ENCODE data around the gene SHANK1. TPM values are rescaled to one million over a fixed set of nuclear protein-coding genes. Genes with fewer than 3 reads are reported as not detected.

SHANK1 gene
- total and polyA plus RNA-seq, 2 donors (not counting 3 experiments of a cell fraction or from before 2014, with no cell fraction given), result 0.66 to 1.9 TPM

- H3K9me3 ChIP-seq (replicated peaks; ENCODE audit: control insufficient read depth, insufficient read depth, low read length), result no peaks in the 10 kb centered on the region
- intact Hi-C loops (cut with micrococcal nuclease) (no loop called here), dilution Hi-C loops (cut with MboI; ENCODE audit: extremely low pct_ligation_motif_present, low sequenced_read_pairs) (no loop called here)
- no peaks in the 10 kb centered on the region for H3K36me3 ChIP-seq (ENCODE audit: control insufficient read depth in 2 of 2, extremely low read depth in 1 of 2, insufficient read depth in 2 of 2, low read length in 2 of 2)
- H3K27me3 ChIP-seq (ENCODE audit: control insufficient read depth in 2 of 2, insufficient read depth in 2 of 2, low read length in 2 of 2), result peaks cover 3 to 7% of the 10 kb centered on the region in 2 experiments
- no peak overlapping the region for H3K4me3 ChIP-seq (replicated peaks in 1 of 3; ENCODE audit: insufficient read depth in 1 of 3, low read depth in 1 of 3, low read length in 3 of 3)
- no TSS peak for BruUV-seq (replicated peaks)
- H3K9me1 ChIP-seq (replicated peaks; ENCODE audit: control insufficient read depth, extremely low read depth, insufficient read depth, low read length), result no peaks in the 10 kb centered on the region
- no peak overlapping the region for H2AFZ ChIP-seq (ENCODE audit: low read depth, low read length)
- FAIRE-seq (no peak), DNase-seq (ENCODE audit: low read depth, low spot score) (no peak)
- H3K79me2 ChIP-seq (ENCODE audit: control insufficient read depth, insufficient read depth, low read length), result no peaks in the 10 kb centered on the region
- no peaks in the 10 kb centered on the region for H4K20me1 ChIP-seq (replicated peaks; ENCODE audit: control insufficient read depth, extremely low read depth, insufficient read depth, low read length)
- no peaks in the 10 kb centered on the region for H3K4me1 ChIP-seq (ENCODE audit: control insufficient read depth, extremely low read depth, insufficient read depth, low read length)
- no peak overlapping the region for H3K9ac ChIP-seq (replicated peaks; ENCODE audit: extremely low read depth, insufficient read depth, low read length)
- H3K4me2 ChIP-seq (ENCODE audit: insufficient read depth, low read length), result no peak overlapping the region
- POLR2A ChIA-PET, result no interaction called here
- CTCF ChIA-PET, result interaction anchor here (0.9 to 1.0 kb wide), 2 partner anchors 8 to 11 kb away, joined by 3 read pairs; no protein-coding TSS in a partner anchor
- TF ChIP-seq CTCF (IDR thresholded peaks at IDR 0.05; ENCODE audit: extremely low read depth in 1 of 2, insufficient read depth in 1 of 2, low read depth in 1 of 2, low read length in 2 of 2), result no peak
- no peak for TF ChIP-seq EZH2 (IDR thresholded peaks at IDR 0.05; ENCODE audit: borderline replicate concordance, low read depth, low read length, severe bottlenecking)
- no peak overlapping the region for H3K27ac ChIP-seq (ENCODE audit: insufficient read depth, low read depth, low read length)
These were observed 3.2 kb downstream of the SHANK1 start for GRCh38 chr19:50716178-50717025.

- no peaks in the 10 kb centered on the region for H3K9me1 ChIP-seq (replicated peaks; ENCODE audit: control insufficient read depth, extremely low read depth, insufficient read depth, low read length)
- DNase-seq (ENCODE audit: low read depth, low spot score), result no peak
- CTCF ChIA-PET, result interaction anchor here (1.2 to 2.4 kb wide), 3 partner anchors 11 to 44 kb away, joined by 4 to 6 read pairs (median 5); no protein-coding TSS in a partner anchor
- no peak overlapping the region for H2AFZ ChIP-seq (ENCODE audit: low read depth, low read length)
- intact Hi-C loops (cut with micrococcal nuclease), result no loop called here
- H4K20me1 ChIP-seq (replicated peaks; ENCODE audit: control insufficient read depth, extremely low read depth, insufficient read depth, low read length), result no peaks in the 10 kb centered on the region
- peaks cover 3 to 7% of the 10 kb centered on the region in 2 experiments for H3K27me3 ChIP-seq (ENCODE audit: control insufficient read depth in 2 of 2, insufficient read depth in 2 of 2, low read length in 2 of 2)
- no peaks in the 10 kb centered on the region for H3K36me3 ChIP-seq (ENCODE audit: control insufficient read depth in 2 of 2, extremely low read depth in 1 of 2, insufficient read depth in 2 of 2, low read length in 2 of 2)
- POLR2A ChIA-PET, result no interaction called here
- FAIRE-seq, result no peak
- no peak overlapping the region for H3K9ac ChIP-seq (replicated peaks; ENCODE audit: extremely low read depth, insufficient read depth, low read length)
- H3K4me1 ChIP-seq (ENCODE audit: control insufficient read depth, extremely low read depth, insufficient read depth, low read length), result no peaks in the 10 kb centered on the region
- dilution Hi-C loops (cut with MboI; ENCODE audit: extremely low pct_ligation_motif_present, low sequenced_read_pairs), result no loop called here
- TF ChIP-seq MYC (IDR thresholded peaks at IDR 0.05; ENCODE audit: low read depth, low read length) (no peak), FOS (IDR thresholded peaks at IDR 0.05; ENCODE audit: borderline replicate concordance, insufficient read depth, low read length) (no peak), CTCF (IDR thresholded peaks at IDR 0.05; ENCODE audit: extremely low read depth in 1 of 2, insufficient read depth in 1 of 2, low read depth in 1 of 2, low read length in 2 of 2) (no peak), GATA2 (IDR thresholded peaks at IDR 0.05; ENCODE audit: insufficient read depth, insufficient read length, low read depth, low read length) (no peak), MAX (IDR thresholded peaks at IDR 0.05; ENCODE audit: insufficient read depth, insufficient read length) (no peak), POLR2A (IDR thresholded peaks at IDR 0.05; ENCODE audit: low read depth, low read length) (no peak), POLR2AphosphoS5 (IDR thresholded peaks at IDR 0.05; ENCODE audit: insufficient read depth, low read depth, low read length) (no peak), EZH2 (IDR thresholded peaks at IDR 0.05; ENCODE audit: borderline replicate concordance, low read depth, low read length, severe bottlenecking) (no peak), JUN (IDR thresholded peaks at IDR 0.05; ENCODE audit: borderline replicate concordance, insufficient read depth, insufficient read length, low read depth) (no peak)
- no peak overlapping the region for H3K4me2 ChIP-seq (ENCODE audit: insufficient read depth, low read length)
- no peaks in the 10 kb centered on the region for H3K79me2 ChIP-seq (ENCODE audit: control insufficient read depth, insufficient read depth, low read length)
- no peaks in the 10 kb centered on the region for H3K9me3 ChIP-seq (replicated peaks; ENCODE audit: control insufficient read depth, insufficient read depth, low read length)
- BruUV-seq (replicated peaks), result no TSS peak
- H3K27ac ChIP-seq (ENCODE audit: insufficient read depth, low read depth, low read length), result no peak overlapping the region
- H3K4me3 ChIP-seq (replicated peaks in 1 of 3; ENCODE audit: insufficient read depth in 1 of 3, low read depth in 1 of 3, low read length in 3 of 3), result no peak overlapping the region
These were observed 5.9 kb downstream of the SHANK1 start for GRCh38 chr19:50713556-50714236.

All from endothelial cell of umbilical vein (primary cell).